Measurements from ENCODE around the gene RBFOX1.

- TF ChIP-seq CTCF (IDR thresholded peaks at IDR 0.05; ENCODE audit: insufficient read depth, low read depth, low read length) (no peak), EZH2 (IDR thresholded peaks at IDR 0.05; ENCODE audit: insufficient read depth, low read length) (no peak)
Observed at GRCh38 chr16:7426161-7426560, 93.5 kb downstream of the RBFOX1 start.
